ENCODE measurements around the gene COL4A5.
"Not testable (repeated sequence)": the region's sequence is repeated elsewhere in the genome, so short reads cannot be mapped to it uniquely, and the experiment has no call there.

COL4A5 gene

GRCh38 chrX:108439426-108439942 is at the start of gene COL4A5:
COL4A5 (plus strand) TSS chrX:108439838; CDS start chrX:108440126, 288 bp downstream.
- no peak for DNase-seq (ENCODE audit: low read depth)

- DNase-seq (ENCODE audit: low read depth) = not testable (repeated sequence)
Observed at GRCh38 chrX:108390976-108391717, 48.5 kb upstream of the COL4A5 start.

- DNase-seq (ENCODE audit: low read depth) = no peak
Observed at GRCh38 chrX:108396188-108396891, 43.3 kb upstream of the COL4A5 start.

GRCh38 chrX:108396986-108397385 is 42.7 kb upstream of the COL4A5 start:
- no peak for DNase-seq (ENCODE audit: low read depth)

- DNase-seq (ENCODE audit: low read depth) = no peak
Observed at GRCh38 chrX:108397627-108398391, 41.8 kb upstream of the COL4A5 start.

- DNase-seq (ENCODE audit: low read depth) = no peak
Observed at GRCh38 chrX:108399418-108400165, 40.0 kb upstream of the COL4A5 start.

- DNase-seq (ENCODE audit: low read depth) = no peak
Observed at GRCh38 chrX:108412783-108413182, 26.9 kb upstream of the COL4A5 start.

- DNase-seq (ENCODE audit: low read depth) = no peak
Observed at GRCh38 chrX:108415146-108415545, 24.5 kb upstream of the COL4A5 start.

GRCh38 chrX:108415891-108416290 is 23.7 kb upstream of the COL4A5 start:
- DNase-seq (ENCODE audit: low read depth) = no peak

GRCh38 chrX:108417257-108417656 is 22.4 kb upstream of the COL4A5 start:
- DNase-seq (ENCODE audit: low read depth) = no peak

- no peak for DNase-seq (ENCODE audit: low read depth)
Observed at GRCh38 chrX:108419401-108419800, 20.2 kb upstream of the COL4A5 start.

GRCh38 chrX:108420481-108420880 is 19.2 kb upstream of the COL4A5 start:
- no peak for DNase-seq (ENCODE audit: low read depth)

GRCh38 chrX:108426262-108426661 is 13.4 kb upstream of the COL4A5 start:
- no peak for DNase-seq (ENCODE audit: low read depth)

GRCh38 chrX:108435261-108435660 is 4.4 kb upstream of the COL4A5 start:
- no peak for DNase-seq (ENCODE audit: low read depth)

GRCh38 chrX:108437349-108438109 is 2.1 kb upstream of the COL4A5 start:
- DNase-seq (ENCODE audit: low read depth) = no peak

GRCh38 chrX:108438110-108438623 is 1.5 kb upstream of the COL4A5 start, which contains the start of gene COL4A6:
COL4A6 (minus strand) TSS chrX:108438422; CDS start chrX:108438196, 226 bp downstream.
- no peak for DNase-seq (ENCODE audit: low read depth)

- no peak for DNase-seq (ENCODE audit: low read depth)
Observed at GRCh38 chrX:108439961-108440696, 491 bp downstream of the COL4A5 start.

- DNase-seq (ENCODE audit: low read depth) = no peak
Observed at GRCh38 chrX:108442901-108443464, 3.3 kb downstream of the COL4A5 start.

GRCh38 chrX:108447303-108447702 is 7.7 kb downstream of the COL4A5 start:
- no peak for DNase-seq (ENCODE audit: low read depth)

GRCh38 chrX:108453841-108454240 is 14.2 kb downstream of the COL4A5 start:
- no peak for DNase-seq (ENCODE audit: low read depth)
